H1 (cell line): ENCODE measurements around the gene GNG13. TPM values are rescaled to one million over a fixed set of nuclear protein-coding genes. Genes with fewer than 3 reads are reported as not detected.

Experiments used
- CTCF ChIA-PET: fragments of 300-600 bp; sonication (Branson Sonifier 250); formaldehyde crosslinking; loops from one replicate; lab custom pipeline; 2021; ENCODE audit not compliant: partially characterized antibody; lab: Charles Lee
- POLR2A ChIA-PET: fragments of 300-600 bp; sonication (Branson Sonifier 250); formaldehyde crosslinking; loops from one replicate; lab custom pipeline; 2021; ENCODE audit warnings: inconsistent platforms; ENCODE audit not compliant: partially characterized antibody; lab: Charles Lee
- DNase-seq, 2 experiments: peaks; one replicate each; pipeline versions ENCODE4 v3.0.0 to v3.0.0-alpha.2; 2010 to 2022; ENCODE audit warnings: low spot score in 2 of 2, low read depth in 1 of 2, mixed read lengths in 1 of 2
- FAIRE-seq: peaks from 2 replicates; lab custom pipeline; 2011; peaks lifted over from hg19 to GRCh38; lab: Jason Lieb, UNC
- H2AFZ ChIP-seq: 2 replicates; pipeline ENCODE4 v1.8.1; 2012; ENCODE audit warnings: low read length, inconsistent platforms
- H2AK5ac ChIP-seq: 2 replicates; pipeline ENCODE4 v1.6.1; 2013; ENCODE audit warnings: low read depth, low read length
- H2BK120ac ChIP-seq: replicated peaks from 2 replicates; pipeline ENCODE3; 2013; ENCODE audit warnings: low read depth, low read length, inconsistent platforms
- H2BK12ac ChIP-seq: 2 replicates; pipeline ENCODE4 v1.6.1; 2013; ENCODE audit warnings: low read depth, low read length
- H2BK15ac ChIP-seq: 2 replicates; pipeline ENCODE4 v1.6.1; 2013; ENCODE audit warnings: low read length
- H2BK20ac ChIP-seq: 2 replicates; pipeline ENCODE4 v1.6.1; 2013; ENCODE audit warnings: low read length
- H2BK5ac ChIP-seq: 2 replicates; pipeline ENCODE4 v1.6.1; 2013; ENCODE audit warnings: low read depth, low read length
- H3K14ac ChIP-seq: 2 replicates; pipeline ENCODE4 v1.6.1; 2013; ENCODE audit warnings: inconsistent platforms; ENCODE audit not compliant: insufficient read length
- H3K18ac ChIP-seq: 2 replicates; pipeline ENCODE4 v1.6.1; 2013; ENCODE audit warnings: low read length; ENCODE audit errors: extremely low read depth
- H3K23ac ChIP-seq: 2 replicates; pipeline ENCODE4 v1.6.1; 2013; ENCODE audit warnings: inconsistent platforms; ENCODE audit not compliant: insufficient read length
- H3K23me2 ChIP-seq: 2 replicates; pipeline ENCODE4 v1.6.1; 2013; ENCODE audit warnings: low read depth, low read length
- H3K27ac ChIP-seq: 2 replicates; pipeline ENCODE4 v1.6.1; 2011; ENCODE audit warnings: low read depth, low read length, inconsistent platforms
- H3K27me3 ChIP-seq, 4 experiments: replicated peaks in 1 of 4; 1 replicate in 1 of 4; 2 replicates in 3 of 4; pipeline versions ENCODE4 v1.6.1 to v1.8.1; 2011 to 2013; ENCODE audit warnings: low read length in 3 of 4, mild to moderate bottlenecking in 3 of 4, inconsistent platforms in 2 of 4, mixed read lengths in 2 of 4, moderate library complexity in 1 of 4; ENCODE audit not compliant: control insufficient read depth in 3 of 4, insufficient read depth in 3 of 4; ENCODE audit errors: extremely low read depth in 1 of 4
- H3K36me3 ChIP-seq, 4 experiments: 2 replicates each; pipeline versions ENCODE4 v1.6.1 to v1.8.1; 2011 to 2013; ENCODE audit warnings: mild to moderate bottlenecking in 4 of 4, low read length in 3 of 4, moderate library complexity in 2 of 4, control low read depth in 1 of 4, inconsistent platforms in 1 of 4; ENCODE audit not compliant: insufficient read depth in 4 of 4, control insufficient read depth in 2 of 4
- H3K4ac ChIP-seq: replicated peaks from 2 replicates; pipeline ENCODE3; 2013; ENCODE audit warnings: low read length, low read depth, mixed read lengths, inconsistent platforms; ENCODE audit not compliant: insufficient read length
- H3K4me1 ChIP-seq, 4 experiments: replicated peaks in 1 of 4; 1 replicate in 1 of 4; 2 replicates in 3 of 4; pipeline versions ENCODE4 v1.6.1 to v1.8.1; 2011 to 2013; ENCODE audit warnings: low read length in 3 of 4, inconsistent platforms in 2 of 4, mixed read lengths in 1 of 4; ENCODE audit not compliant: insufficient read depth in 4 of 4, control insufficient read depth in 3 of 4
- H3K4me2 ChIP-seq, 2 experiments: 2 replicates each; pipeline versions ENCODE4 v1.6.1 to v1.8.1; 2011 to 2013; ENCODE audit warnings: low read depth in 2 of 2, low read length in 2 of 2, control low read depth in 1 of 2, inconsistent platforms in 1 of 2, mild to moderate bottlenecking in 1 of 2; ENCODE audit not compliant: insufficient read depth in 1 of 2
- H3K4me3 ChIP-seq, 4 experiments: fragments of 200-600, 300-600 bp in 1 of 4; sonication (generic), shearing (Covaris generic), sonication (Bioruptor Twin) in 1 of 4; 2 replicates each; pipeline versions ENCODE4 v1.5.1 to v1.8.1; 2011 to 2016; ENCODE audit warnings: low read length in 4 of 4, low read depth in 3 of 4, control low read depth in 2 of 4, inconsistent platforms in 2 of 4, mild to moderate bottlenecking in 2 of 4, mixed read lengths in 1 of 4, moderate library complexity in 1 of 4; ENCODE audit not compliant: insufficient read depth in 2 of 4; ENCODE audit errors: extremely low read depth in 1 of 4
- H3K56ac ChIP-seq: replicated peaks from 2 replicates; pipeline ENCODE3; 2013; ENCODE audit warnings: low read depth, mild to moderate bottlenecking, mixed read lengths, low read length, inconsistent platforms; ENCODE audit not compliant: insufficient read length
- H3K79me1 ChIP-seq: 2 replicates; pipeline ENCODE4 v1.6.1; 2013; ENCODE audit warnings: low read depth, low read length, control low read depth
- H3K79me2 ChIP-seq, 2 experiments: 2 replicates each; pipeline versions ENCODE4 v1.6.1 to v1.8.1; 2012 to 2013; ENCODE audit warnings: low read length in 2 of 2, mild to moderate bottlenecking in 2 of 2, inconsistent platforms in 1 of 2; ENCODE audit not compliant: insufficient read depth in 2 of 2, control insufficient read depth in 1 of 2
- H3K9ac ChIP-seq, 4 experiments: replicated peaks in 1 of 4; 1 replicate in 1 of 4; 2 replicates in 3 of 4; pipeline versions ENCODE4 v1.6.1 to v1.8.1; 2011 to 2013; ENCODE audit warnings: low read depth in 3 of 4, low read length in 3 of 4, control low read depth in 2 of 4, mild to moderate bottlenecking in 2 of 4, moderate library complexity in 2 of 4, inconsistent platforms in 1 of 4; ENCODE audit errors: extremely low read depth in 1 of 4
- H3K9me3 ChIP-seq, 2 experiments: 2 replicates each; pipeline versions ENCODE4 v1.6.1 to v1.8.1; 2012 to 2013; ENCODE audit warnings: mild to moderate bottlenecking in 2 of 2, moderate library complexity in 2 of 2, control low read depth in 1 of 2, inconsistent platforms in 1 of 2, low read depth in 1 of 2, low read length in 1 of 2, mixed read lengths in 1 of 2; ENCODE audit not compliant: insufficient read depth in 2 of 2
- H4K20me1 ChIP-seq, 2 experiments: replicated peaks in 1 of 2; 2 replicates each; pipeline versions ENCODE3 to v1.8.1; 2011 to 2013; ENCODE audit warnings: inconsistent platforms in 2 of 2, low read length in 2 of 2, mild to moderate bottlenecking in 1 of 2; ENCODE audit not compliant: insufficient read depth in 2 of 2, control insufficient read depth in 1 of 2
- H4K5ac ChIP-seq: 2 replicates; pipeline ENCODE4 v1.6.1; 2013; ENCODE audit warnings: low read length, low read depth, mixed read lengths, inconsistent platforms; ENCODE audit not compliant: insufficient read length
- H4K8ac ChIP-seq: 2 replicates; pipeline ENCODE4 v1.8.0; 2013; ENCODE audit warnings: mild to moderate bottlenecking, moderate library complexity, low read length, inconsistent platforms; ENCODE audit not compliant: insufficient read depth; ENCODE audit errors: extremely low read depth
- H4K91ac ChIP-seq: replicated peaks from 2 replicates; pipeline ENCODE3; 2013; ENCODE audit warnings: low read length, mixed read lengths, inconsistent platforms; ENCODE audit not compliant: insufficient read length
- ATF3 ChIP-seq: IDR thresholded peaks from 2 replicates; pipeline ENCODE4 v1.6.1; 2011; ENCODE audit warnings: low read depth, mild to moderate bottlenecking, low read length; ENCODE audit not compliant: insufficient read depth
- BCL11A ChIP-seq, 2 experiments: IDR thresholded peaks; one replicate each; pipeline ENCODE4 v1.6.1; 2011; ENCODE audit warnings: low read depth in 2 of 2, low read length in 2 of 2, mild to moderate bottlenecking in 2 of 2
- EZH2 ChIP-seq: fragments of 200-600 bp; sonication (generic); IDR thresholded peaks from 2 replicates; pipeline ENCODE4 v1.7.1; 2012; ENCODE audit warnings: low read depth, mild to moderate bottlenecking, moderate library complexity, low read length, inconsistent platforms; ENCODE audit not compliant: severe bottlenecking
- GTF2F1 ChIP-seq: IDR thresholded peaks from 2 replicates; pipeline ENCODE4 v1.6.1; 2012; ENCODE audit warnings: low read depth, low read length, improper control_type of control experiment, borderline replicate concordance
- JUN ChIP-seq: IDR thresholded peaks from 2 replicates; pipeline ENCODE4 v1.6.1; 2011; ENCODE audit warnings: low read depth, mild to moderate bottlenecking, improper control_type of control experiment, low read length
- JUND ChIP-seq: IDR thresholded peaks from 2 replicates; pipeline ENCODE4 v1.6.1; 2011; ENCODE audit warnings: mild to moderate bottlenecking, improper control_type of control experiment, low read length
- POU5F1 ChIP-seq: IDR thresholded peaks from 2 replicates; pipeline ENCODE4 v1.6.1; 2011; ENCODE audit warnings: low read depth, mild to moderate bottlenecking, low read length, moderate library complexity
- SAP30 ChIP-seq: fragments of 300-600 bp; sonication (generic); IDR thresholded peaks from 2 replicates; pipeline ENCODE4 v1.7.1; 2012; ENCODE audit warnings: low read length, moderate library complexity, mild to moderate bottlenecking, inconsistent platforms; ENCODE audit not compliant: insufficient read depth, insufficient replicate concordance
- TAF1 ChIP-seq: IDR thresholded peaks from 2 replicates; pipeline ENCODE4 v1.6.1; 2011; ENCODE audit warnings: mild to moderate bottlenecking, low read depth, low read length
- TCF12 ChIP-seq: IDR thresholded peaks from 2 replicates; pipeline ENCODE4 v1.6.1; 2011; ENCODE audit warnings: low read depth, mild to moderate bottlenecking, low read length
- YY1 ChIP-seq: IDR thresholded peaks from 2 replicates; pipeline ENCODE4 v1.6.1; 2011; ENCODE audit warnings: low read depth, mild to moderate bottlenecking, low read length
- WGBS, 2 experiments: shearing (Covaris generic) in 1 of 2; methylation state at CpG; one replicate each; pipeline versions ENCODE4 v1.1.6 to v1.1.7; 2013 to 2015; ENCODE audit warnings: low lambda C conversion rate in 2 of 2, mixed read lengths in 2 of 2, inconsistent platforms in 1 of 2, low coverage in 1 of 2, missing lambda C conversion rate in 1 of 2; ENCODE audit not compliant: insufficient replicate concordance in 2 of 2, insufficient coverage in 1 of 2, insufficient read length in 1 of 2; ENCODE audit errors: extremely low coverage in 1 of 2, missing lambda C conversion rate in 1 of 2; 5-methylcytosine and 5-hydroxymethylcytosine counted together
- polyA plus RNA-seq, 7 experiments: library from polyadenylated mRNA; depleted of rRNA in 3 of 7; stranded (reverse) in 5 of 7; unstranded in 2 of 7; fragments of >200 nt in 5 of 7; fragments of 200-250 nt in 2 of 7; gene quantifications; 1 replicate in 5 of 7; 2 replicates in 1 of 7; 4 replicates in 1 of 7; pipeline versions ENCODE4 v1.2.1 to v1.2.3, GENCODE V29; 2011 to 2013; ENCODE audit warnings: missing spikeins in 2 of 7, mixed read lengths in 2 of 7
- total RNA-seq: library from RNA; stranded (reverse); fragmentation: NEBNext Ultra II Directional; extraction: Animal tissue kit (Norgen Biotek cat#: 25700); gene quantifications from 2 replicates; pipeline ENCODE4 v1.2.1, GENCODE V29; 2021

GNG13 gene
- total and polyA plus RNA-seq, 2 of the 8 experiments (the other 6 are each of a cell fraction or from before 2014, with no cell fraction given): not detected

- H3K9ac ChIP-seq: no peak overlapping the region
- no peaks in the 10 kb centered on the region for H3K79me1 ChIP-seq
- DNase-seq: no peak
- H2AFZ ChIP-seq: no peak overlapping the region
- H3K4me1 ChIP-seq: peaks cover 0 to 8% (median under 1%) of the 10 kb centered on the region in 4 experiments; a peak in 3 of 7 replicates
- H3K4ac ChIP-seq: no peak overlapping the region
- ChIA-PET POLR2A (no interaction called here), CTCF (interaction anchor here (1.5 kb wide), 1 partner anchor 65 kb away, joined by 4 read pairs; no protein-coding TSS in a partner anchor)
- H4K91ac ChIP-seq: no peak overlapping the region
- H4K5ac ChIP-seq: no peak overlapping the region
- H3K4me3 ChIP-seq: no peak overlapping the region
- H3K79me2 ChIP-seq: no peaks in the 10 kb centered on the region
- no peak overlapping the region for H3K18ac ChIP-seq
- no peak overlapping the region for H3K56ac ChIP-seq
- no peak overlapping the region for H4K8ac ChIP-seq
- 88% methylated on average over 7 of the region's 8 CpGs; no CpG with 5 or more reads in 1 of the 2 experiments for WGBS, 2 experiments
- H2BK20ac ChIP-seq: no peak overlapping the region
- H3K9me3 ChIP-seq: peaks cover 4 to 16% of the 10 kb centered on the region in 2 experiments; a peak in 3 of 4 replicates
- no peak for FAIRE-seq
- no peak overlapping the region for H2BK5ac ChIP-seq
- H2BK120ac ChIP-seq: no peak overlapping the region
- H3K27ac ChIP-seq: no peak overlapping the region
- H3K23me2 ChIP-seq: no peaks in the 10 kb centered on the region; the same call in 1 of the 2 replicates
- H3K27me3 ChIP-seq: peaks cover 0 to 3% (median 2%) of the 10 kb centered on the region in 4 experiments; a peak in 5 of 7 replicates
- no peak overlapping the region for H3K14ac ChIP-seq
- no peak overlapping the region for H2BK12ac ChIP-seq
- H3K23ac ChIP-seq: no peak overlapping the region
- no peak overlapping the region; the same call in 1 of the 2 replicates for H2AK5ac ChIP-seq
- H3K4me2 ChIP-seq: no peak overlapping the region
- H3K36me3 ChIP-seq: no peaks in the 10 kb centered on the region
- TF ChIP-seq JUN (no peak), TAF1 (no peak), ATF3 (no peak), YY1 (no peak), GTF2F1 (no peak), BCL11A (IDR thresholded peaks at IDR 0.05; ENCODE audit: low read depth in 2 of 2, low read length in 2 of 2) (no peak), SAP30 (no peak), POU5F1 (no peak), TCF12 (no peak), EZH2 (no peak), JUND (no peak)
- TF ChIP-seq, all 59 proteins: peak for 0
- H4K20me1 ChIP-seq: peaks cover 0 to 3% of the 10 kb centered on the region in 2 experiments
- H2BK15ac ChIP-seq: no peak overlapping the region
Measured at GRCh38 chr16:818132-818531, 17.6 kb upstream of the GNG13 start.
